Subcutaneous adipose tissue (tissue), 4 donors: ENCODE data around the gene MLIP. TPM values are rescaled to one million over a fixed set of nuclear protein-coding genes. Genes with fewer than 3 reads are reported as not detected.

ENCODE experiments used
- total RNA-seq, 4 donors: library from RNA; depleted of rRNA; stranded (reverse); fragments of >200 nt; gene quantifications; one replicate each; pipeline ENCODE4 v1.1.0, GENCODE V29; 2016
- TF ChIP-seq, protein P1 (sequence below): fragments of 450-650 bp; IDR thresholded peaks from one replicate; pipeline ENCODE4 v1.5.1; 2016; ENCODE audit warnings: low read depth, mild to moderate bottlenecking, control low read depth, antibody characterized with exemption, moderate library complexity

MLIP gene
- total RNA-seq, 4 donors from 2014 or later, result 0.51 to 10.1 (median 4.6) TPM

DNA sequence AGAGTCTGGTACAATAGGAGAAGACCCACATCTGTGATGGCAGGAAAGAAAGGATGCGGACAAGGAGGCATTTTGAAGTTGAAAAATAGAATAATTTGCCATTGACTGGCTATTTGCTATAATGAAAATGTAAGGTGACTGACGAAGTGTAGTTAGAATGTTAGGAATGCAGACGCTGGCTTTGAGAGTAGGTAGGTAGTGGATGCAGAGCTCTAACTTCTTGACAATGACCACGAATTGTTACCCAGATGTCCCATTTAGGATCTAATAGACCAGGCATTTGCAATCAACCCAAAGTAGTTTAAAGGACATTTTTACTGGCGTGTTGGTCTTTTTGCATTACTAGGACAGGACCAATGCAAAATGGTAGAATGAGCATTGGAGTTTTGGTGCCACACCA is 14.2 kb downstream of the MLIP start:
- TF ChIP-seq, protein P1, sequence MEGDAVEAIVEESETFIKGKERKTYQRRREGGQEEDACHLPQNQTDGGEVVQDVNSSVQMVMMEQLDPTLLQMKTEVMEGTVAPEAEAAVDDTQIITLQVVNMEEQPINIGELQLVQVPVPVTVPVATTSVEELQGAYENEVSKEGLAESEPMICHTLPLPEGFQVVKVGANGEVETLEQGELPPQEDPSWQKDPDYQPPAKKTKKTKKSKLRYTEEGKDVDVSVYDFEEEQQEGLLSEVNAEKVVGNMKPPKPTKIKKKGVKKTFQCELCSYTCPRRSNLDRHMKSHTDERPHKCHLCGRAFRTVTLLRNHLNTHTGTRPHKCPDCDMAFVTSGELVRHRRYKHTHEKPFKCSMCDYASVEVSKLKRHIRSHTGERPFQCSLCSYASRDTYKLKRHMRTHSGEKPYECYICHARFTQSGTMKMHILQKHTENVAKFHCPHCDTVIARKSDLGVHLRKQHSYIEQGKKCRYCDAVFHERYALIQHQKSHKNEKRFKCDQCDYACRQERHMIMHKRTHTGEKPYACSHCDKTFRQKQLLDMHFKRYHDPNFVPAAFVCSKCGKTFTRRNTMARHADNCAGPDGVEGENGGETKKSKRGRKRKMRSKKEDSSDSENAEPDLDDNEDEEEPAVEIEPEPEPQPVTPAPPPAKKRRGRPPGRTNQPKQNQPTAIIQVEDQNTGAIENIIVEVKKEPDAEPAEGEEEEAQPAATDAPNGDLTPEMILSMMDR, result no peak

DNA sequence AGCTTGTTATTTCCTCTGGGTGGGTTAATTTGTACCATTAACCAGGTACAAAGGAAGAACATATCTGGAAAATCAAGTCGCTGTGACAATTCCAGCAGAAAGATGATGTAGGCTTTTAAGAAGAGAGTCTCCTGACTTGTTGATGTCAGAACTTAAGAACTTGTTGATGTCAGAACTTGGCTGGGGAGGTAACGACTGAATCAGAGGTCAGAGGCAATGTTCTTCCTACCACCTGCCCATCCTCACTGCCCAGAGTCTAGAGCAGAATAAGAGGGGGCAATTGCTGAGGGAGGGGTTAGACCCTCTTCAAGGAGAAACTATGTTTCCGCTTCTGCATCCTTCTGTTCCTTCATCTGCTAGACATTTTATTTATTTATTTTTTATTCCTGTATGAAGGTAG is 18.9 kb downstream of the MLIP start:
- TF ChIP-seq, protein P1, result no peak

DNA sequence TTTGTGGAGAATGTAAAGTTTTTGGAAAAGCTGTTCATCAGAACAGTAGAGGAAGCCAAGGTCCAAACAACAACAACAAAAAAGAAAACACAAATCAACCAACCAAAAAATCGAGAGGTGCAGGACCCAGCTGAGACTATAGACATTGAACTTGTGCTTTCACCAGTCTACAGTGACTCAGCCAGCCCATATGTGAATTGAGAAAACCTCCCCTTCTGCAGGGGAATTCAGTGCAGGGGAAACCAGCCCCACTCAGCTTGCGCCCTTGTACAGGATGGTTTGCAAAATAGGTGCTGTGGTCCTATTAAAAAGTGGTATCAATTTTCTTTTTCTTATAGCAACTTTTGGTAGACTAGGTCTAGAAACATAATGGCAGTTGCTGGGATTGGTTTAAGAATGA is 21.3 kb downstream of the MLIP start:
- TF ChIP-seq, protein P1, result no peak

DNA sequence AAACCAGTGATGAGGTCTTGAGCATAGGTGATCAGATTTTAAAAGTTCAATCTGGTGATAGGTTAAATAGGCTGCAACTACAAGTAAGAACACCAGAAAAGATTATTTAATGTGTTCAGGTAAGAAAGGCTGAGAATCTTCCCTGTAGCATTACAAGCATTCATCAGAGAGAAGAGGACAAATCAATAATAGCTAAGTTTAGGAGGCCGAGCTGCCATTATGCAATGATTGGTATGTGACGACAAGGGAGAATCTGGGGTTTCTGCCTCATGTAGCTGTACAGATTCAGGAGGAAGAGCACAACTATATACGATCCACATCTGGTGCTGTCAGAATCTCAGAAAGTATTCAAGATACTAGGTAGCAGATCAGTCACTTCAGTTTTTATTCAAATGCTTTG is 21.9 kb downstream of the MLIP start:
- TF ChIP-seq, protein P1, result no peak

DNA sequence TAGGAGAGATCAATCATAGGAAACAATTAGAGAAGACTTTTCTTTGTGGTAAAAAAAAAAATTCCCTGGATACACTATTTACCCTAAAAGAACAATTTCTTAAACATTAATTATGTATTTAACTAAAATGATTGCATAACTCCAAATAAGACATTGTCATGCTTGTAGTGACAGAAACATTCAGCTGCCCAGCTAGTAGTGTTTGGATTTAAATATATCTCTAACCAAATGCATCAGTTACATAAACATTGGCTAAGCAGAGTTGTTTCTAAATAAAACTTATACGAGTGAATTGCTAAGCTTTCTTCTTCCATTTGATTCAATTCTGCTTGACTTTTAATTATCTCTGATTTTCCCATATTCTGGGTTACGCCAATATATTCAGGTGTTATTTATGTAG is 23.7 kb downstream of the MLIP start:
- TF ChIP-seq, protein P1, result no peak

DNA sequence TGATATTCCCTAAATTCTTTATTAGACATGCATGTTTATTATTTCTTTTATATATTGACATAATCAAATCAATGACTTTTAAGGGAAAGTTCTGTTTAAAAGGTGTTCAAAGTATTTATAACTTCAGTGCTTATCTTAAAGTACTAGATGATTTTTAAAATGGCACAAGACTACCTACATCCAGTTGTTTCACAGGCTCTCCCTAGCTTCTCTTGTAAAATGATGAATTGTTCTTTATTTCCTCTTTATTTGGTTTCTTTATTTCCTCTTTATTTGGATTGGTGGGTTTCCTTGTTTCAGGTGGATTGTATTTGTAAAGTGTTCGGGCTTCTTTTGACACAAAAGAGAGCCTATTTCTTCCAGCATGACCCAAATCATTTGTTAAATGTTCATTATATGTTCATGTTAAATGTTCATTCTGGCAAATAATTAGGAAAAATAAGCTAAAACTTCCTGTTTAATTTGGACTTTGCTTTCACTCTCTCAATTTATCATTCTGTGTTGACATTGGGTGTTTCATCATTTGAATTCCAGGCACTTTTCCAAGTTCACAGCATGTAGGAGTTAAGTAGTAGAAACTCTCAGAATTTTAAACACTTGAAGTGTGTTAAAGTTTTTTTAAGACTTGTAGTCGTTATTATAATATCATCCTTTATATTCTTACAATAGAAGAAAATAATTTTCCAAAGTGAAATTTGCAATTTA is 24.6 kb downstream of the MLIP start:
- TF ChIP-seq, protein P1, result no peak

DNA sequence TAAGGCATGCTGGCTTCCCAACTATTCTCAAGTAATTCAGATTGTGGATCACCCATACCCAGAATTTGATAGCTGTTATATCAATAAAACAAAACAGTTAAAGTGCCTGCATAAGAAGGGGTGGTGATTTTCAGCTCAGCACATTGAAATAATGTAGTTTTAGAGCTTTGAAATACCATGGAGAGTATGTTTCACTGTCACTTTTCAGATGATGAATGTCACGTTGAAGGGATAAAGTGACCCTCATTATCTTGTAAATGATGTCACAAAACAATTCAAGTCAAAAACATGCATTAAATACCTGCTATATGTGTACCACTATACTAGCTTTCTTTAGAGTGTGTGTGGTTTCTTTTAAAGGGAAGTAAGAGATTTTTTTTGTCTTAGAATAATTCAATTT is 27.6 kb downstream of the MLIP start:
- TF ChIP-seq, protein P1, result no peak
